Stimulated activated CD8-positive, alpha-beta memory T cell treated with anti-CD3 and anti-CD28 coated beads, Interleukin-15, amount 100 ng/mL, for 48 hours (primary cell): ENCODE data around the gene ITPA.
"Not testable (repeated sequence)": the region's sequence is repeated elsewhere in the genome, so short reads cannot be mapped to it uniquely, and the experiment has no call there.

Experiments
- DNase-seq, 2 donors: peaks; one replicate each; pipeline ENCODE4 v3.0.0-alpha.2; 2020; ENCODE audit warnings: low read depth in 2 of 2

The ITPA gene

DNA sequence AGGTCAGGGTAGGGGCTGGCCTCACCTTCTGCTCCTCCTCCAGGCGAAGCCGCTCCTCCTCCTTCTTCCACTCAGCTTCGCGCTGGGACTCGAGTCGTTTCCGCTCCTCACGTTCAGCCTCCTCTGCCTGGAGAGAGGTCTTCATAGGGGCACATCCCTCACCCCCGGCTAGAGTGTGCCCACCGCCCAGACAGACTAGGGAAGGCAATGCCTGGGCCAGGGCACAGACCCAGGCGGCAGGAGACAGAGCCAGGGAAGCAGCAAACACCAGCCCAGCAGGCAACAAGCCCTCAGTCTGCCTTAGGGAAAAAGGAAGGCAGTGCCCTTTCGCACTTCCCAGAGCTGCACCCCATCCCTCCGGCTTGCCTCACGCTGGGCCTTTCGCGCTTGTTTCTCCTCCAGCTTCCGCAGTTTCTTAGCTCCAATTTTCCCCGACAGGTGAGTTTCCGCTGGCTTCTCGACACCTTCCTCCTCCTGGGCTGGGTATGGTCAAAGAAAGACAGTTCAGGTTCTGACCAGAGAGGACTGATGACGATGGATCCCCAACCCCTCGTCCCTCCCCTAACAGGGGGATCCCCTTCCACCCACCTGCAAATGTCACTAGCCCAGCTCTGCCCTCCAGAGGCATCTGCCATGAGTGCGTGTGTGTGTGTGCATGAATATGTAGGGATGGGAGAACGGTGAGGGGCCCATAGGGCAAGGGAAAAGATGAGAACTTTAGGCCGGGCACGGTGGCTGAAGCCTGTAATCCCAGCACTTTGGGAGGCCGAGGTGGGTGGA is 9.1 kb upstream of the ITPA start:
- no peak for DNase-seq

DNA sequence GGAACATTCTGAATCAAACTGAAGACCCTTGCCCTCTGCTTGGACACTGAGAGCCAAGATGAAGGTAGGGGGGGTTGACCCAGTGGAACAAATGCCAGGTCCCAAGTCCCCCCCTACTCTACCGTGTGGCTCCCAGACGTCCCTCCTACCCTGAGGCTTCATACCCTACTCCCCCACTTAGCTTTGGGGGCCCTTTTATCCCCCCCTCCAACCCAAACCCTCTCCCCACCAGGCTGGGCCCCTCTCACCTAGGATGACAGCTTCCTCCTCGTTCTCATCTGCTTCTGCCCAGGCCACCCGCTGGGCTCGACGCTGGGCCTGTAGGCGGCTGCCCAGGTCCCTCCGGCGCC is 6.4 kb upstream of the ITPA start:
- no peak for DNase-seq

- DNase-seq: peak in 1 of 2 donors; percentile 38
Measured at GRCh38 chr20:3203315-3204123, 5.8 kb upstream of the ITPA start.

- peak; percentile 80 to 82 for DNase-seq
Measured at GRCh38 chr20:3204124-3204794, 5.0 kb upstream of the ITPA start, which contains the start of gene DDRGK1. Gene DDRGK1, minus strand, starts transcription at chr20:3204682. Its CDS starts 55 bp downstream, at chr20:3204627.

DNA sequence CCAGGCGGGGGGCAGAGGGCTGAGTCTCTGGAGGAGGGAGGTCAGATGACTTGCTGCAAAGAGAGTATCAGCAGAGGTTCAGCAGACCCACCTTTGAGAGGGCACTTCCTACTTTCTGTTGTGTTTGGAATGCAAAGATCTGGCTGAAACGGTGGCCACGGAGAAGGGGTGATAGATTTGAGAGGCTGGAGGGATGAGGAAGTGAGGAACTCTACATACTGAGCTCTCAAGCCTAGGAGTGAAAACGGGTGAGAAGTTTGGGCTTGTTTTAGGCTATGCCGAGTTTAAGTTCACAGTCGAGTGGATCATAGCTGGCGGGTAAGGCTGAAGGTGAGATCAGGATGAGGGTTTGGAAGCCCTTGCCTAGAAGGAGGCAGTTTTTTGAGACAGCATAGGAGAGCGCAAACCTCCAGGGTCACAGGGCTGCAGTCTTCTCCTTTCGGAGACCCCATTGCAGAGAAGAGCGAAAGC is 477 bp upstream of the ITPA start:
- DNase-seq: no peak

- DNase-seq: no peak
Measured at GRCh38 chr20:3209946-3210317, 634 bp downstream of the ITPA start.

GRCh38 chr20:3210346-3210745 is 1.0 kb downstream of the ITPA start:
- DNase-seq: no peak

DNA sequence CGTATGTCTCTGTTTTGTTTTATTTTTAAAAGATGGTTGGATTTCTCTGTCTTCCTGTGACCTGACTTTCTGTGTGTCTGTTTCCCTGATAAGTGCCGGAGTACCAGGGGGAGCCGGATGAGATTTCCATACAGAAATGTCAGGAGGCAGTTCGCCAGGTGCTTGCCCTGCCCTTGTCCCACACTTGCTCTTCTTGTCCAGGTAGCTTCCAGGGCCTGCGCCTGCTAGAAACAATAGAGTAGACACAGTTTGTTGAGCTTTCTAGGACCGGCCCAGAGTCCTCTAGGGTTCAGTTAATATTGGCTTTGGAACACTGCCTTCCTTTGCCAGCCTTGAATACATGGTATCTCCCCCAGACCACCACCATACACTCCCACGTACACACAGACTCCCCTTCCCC is 3.9 kb downstream of the ITPA start:
- no peak for DNase-seq

GRCh38 chr20:3215359-3215917 is 6.1 kb downstream of the ITPA start:
- DNase-seq: not testable (repeated sequence)

GRCh38 chr20:3218307-3218988 is 9.2 kb downstream of the ITPA start:
- DNase-seq: peak; percentile 63 to 67

- no peak for DNase-seq
Measured at GRCh38 chr20:3221398-3222226, 12.3 kb downstream of the ITPA start.

DNA sequence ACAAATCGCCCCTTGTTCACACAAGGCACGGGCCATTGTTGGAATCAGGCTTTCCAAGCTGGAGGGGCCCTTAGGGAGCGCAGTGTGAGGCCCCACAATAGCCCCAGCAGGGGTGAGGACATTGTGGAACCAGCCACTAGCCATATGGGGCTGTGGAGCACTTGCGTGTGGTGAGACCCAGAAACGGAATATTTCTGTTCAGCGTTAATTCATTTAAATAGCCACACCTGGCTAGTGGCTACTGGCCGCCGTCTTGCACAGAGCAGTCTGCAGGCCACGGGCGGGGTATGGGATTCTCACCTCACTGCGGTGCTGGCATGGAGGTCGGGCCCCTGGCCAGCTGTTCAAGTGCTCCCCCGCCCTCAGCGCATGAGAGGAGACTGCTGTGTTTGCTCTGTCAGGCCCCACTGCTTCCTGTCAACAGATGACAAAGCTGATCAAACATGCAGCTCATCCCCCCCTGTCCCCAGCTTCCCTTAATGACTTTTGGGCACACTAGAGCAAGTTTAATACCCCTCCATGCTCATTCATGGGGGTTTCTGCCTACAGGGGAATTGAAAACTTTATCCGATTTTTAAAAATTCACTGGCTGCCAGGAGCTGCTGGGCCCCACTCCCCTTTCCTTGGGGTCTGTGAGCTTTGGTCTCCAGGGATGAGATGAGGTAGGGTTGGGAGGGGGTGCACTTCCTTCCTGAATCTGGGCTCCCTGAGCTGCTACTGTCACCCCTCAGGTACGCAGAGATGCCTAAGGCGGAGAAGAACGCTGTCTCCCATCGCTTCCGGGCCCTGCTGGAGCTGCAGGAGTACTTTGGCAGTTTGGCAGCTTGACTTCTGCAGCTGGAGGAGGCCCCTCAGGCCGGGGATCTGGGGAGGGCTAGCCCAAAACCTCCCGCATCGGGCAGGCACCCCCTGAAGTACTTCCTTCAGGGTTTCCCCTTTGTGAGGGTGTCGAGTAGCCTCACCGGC is 13.6 kb downstream of the ITPA start:
- DNase-seq: no peak

DNA sequence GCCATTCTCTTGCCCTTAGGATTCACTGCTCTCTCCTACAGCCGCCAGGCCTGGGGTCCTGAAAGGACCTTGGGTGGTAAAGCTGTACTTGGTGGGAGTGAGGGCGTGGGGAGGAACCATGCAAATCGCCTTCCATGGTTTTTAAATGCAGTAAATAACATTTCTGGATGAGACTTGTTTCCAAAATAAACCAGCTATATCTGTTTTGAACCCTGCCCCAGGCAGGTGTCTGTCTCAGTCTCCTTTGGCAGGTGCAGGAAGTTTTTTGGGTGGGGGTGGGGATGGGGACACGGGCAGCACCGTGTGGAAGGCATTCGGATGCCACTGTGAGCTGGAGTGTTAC is 14.3 kb downstream of the ITPA start:
- DNase-seq: no peak

- no peak for DNase-seq
Measured at GRCh38 chr20:3223994-3224680, 14.8 kb downstream of the ITPA start.

DNA sequence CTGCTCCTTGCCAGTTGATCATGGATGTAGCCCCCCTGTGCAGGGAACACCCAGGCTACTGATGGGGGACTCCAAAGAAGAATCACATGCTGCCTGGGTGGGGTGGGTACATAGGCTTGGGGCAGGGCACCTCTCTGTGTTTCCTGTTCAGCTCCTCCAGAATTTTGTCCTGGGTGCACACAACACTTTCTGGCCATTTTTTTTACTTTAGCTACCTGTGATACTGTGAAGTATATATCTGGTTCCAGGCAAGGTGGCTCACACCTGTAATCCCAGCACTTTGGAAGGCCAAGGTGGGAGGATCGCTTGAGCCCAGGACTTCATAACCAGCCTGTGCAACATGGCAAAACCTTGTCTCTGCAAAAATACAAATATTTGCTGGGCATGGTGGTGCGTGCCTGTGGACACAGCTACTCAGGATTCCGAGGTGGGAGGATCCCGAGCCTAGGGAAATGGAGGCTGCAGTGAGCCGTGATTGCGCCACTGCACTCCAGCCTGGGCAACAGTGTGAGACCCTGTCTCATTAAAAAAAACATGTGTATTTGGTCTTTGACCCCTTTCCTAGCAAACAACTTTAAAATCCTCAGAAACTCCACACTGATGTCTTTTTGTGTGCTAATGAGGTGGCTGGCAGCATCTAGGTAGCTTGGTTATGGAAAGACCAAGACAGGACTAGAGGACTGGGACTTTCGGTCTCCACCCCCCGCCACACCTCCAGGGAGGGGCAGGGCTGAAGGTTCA is 15.6 kb downstream of the ITPA start:
- DNase-seq: no peak

- DNase-seq: no peak
Measured at GRCh38 chr20:3226093-3226492, 16.8 kb downstream of the ITPA start.

DNA sequence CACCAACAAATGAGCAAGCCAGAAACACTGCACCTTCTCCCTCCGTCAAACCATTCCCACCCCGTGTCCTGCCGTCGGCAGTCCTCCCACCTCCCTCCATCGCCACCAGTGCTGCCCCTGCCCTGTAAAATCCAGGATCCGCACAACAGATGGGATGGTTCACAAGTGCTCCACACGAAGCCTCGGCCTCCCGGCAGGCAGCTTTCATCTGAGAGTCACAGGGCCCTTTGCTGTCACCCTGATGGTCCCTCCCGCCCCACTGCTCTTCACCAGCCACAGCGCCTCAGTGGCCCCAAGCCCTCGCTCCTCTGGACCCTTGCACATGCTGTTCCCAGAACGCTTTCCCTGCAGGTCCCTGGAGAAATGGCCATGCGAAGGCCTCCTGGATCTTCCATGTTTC is 17.6 kb downstream of the ITPA start:
- DNase-seq: no peak

DNA sequence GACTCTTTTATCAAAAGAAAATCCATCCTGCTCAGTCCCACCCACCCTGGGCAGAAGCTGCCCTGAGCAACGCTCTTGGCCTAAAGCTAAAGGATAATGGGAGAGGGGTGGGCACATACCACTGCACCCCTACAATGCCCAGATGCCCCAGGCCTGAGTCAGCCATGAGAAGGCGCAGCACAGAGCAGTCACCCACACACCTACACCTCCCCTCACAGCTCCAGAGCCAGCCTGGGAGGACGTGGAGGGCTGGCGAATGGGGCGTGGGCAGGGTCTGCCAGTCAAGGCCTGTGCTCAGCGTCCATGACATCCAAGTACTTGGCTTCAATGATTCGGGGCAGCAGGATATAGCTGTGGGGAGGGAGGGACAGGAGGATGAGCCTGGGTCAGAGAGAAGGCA is 18.2 kb downstream of the ITPA start:
- no peak for DNase-seq
